Caki2 (cell line): Measurements from ENCODE around the gene PCED1B. TPM values are rescaled to one million over a fixed set of nuclear protein-coding genes. Genes with fewer than 3 reads are reported as not detected.
"Not testable (repeated sequence)": the region's sequence is repeated elsewhere in the genome, so short reads cannot be mapped to it uniquely, and the experiment has no call there.

Experiments used
- DNase-seq: peaks from one replicate; pipeline ENCODE4 v3.0.0-alpha.2; 2015; ENCODE audit warnings: low read depth
- in situ Hi-C: cut with HindIII; loops from 2 replicates; pipeline ENCODE4 v1.10.0; 2016; ENCODE audit warnings: low sequenced_read_pairs, low pct_unique_long_range_greater_than_20kb, mixed read lengths
- total RNA-seq: library from RNA; depleted of rRNA; stranded (reverse); fragments of >200 nt; shearing (Covaris generic); gene quantifications from 2 replicates; pipeline ENCODE4 v1.2.3, GENCODE V29; 2014; ENCODE audit warnings: low replicate concordance

Gene PCED1B
- total RNA-seq, 1 experiment from 2014 or later = 1.9 TPM

GRCh38 chr12:47144769-47145168 is 65.3 kb downstream of the PCED1B start:
- DNase-seq = no peak
- in situ Hi-C loops = no loop called here

- in situ Hi-C loops = no loop called here
- no peak for DNase-seq
Observed at GRCh38 chr12:47145188-47145587, 65.8 kb downstream of the PCED1B start.

DNA sequence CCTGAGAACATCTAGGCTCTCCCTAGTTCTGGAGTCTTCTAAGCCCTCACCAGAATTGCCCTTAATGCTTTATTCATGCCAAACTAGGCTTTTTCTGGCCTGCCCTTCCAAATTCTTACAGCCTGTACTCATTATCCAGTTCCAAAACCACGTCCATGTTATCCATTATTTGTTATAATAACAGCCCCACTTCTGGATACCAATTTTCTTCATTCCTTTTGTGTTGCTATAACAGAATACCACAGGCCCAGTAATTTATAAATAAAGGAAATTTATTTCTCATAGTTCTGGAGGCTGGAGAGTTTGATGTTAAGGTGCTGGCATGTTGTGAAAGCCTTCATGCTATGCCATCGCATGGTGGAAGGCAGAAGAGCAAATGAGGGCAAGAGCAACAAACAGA is 68.3 kb downstream of the PCED1B start:
- in situ Hi-C loops = no loop called here
- no peak for DNase-seq

- no peak for DNase-seq
- in situ Hi-C loops = no loop called here
Observed at GRCh38 chr12:47149146-47149545, 69.7 kb downstream of the PCED1B start.

GRCh38 chr12:47152095-47152494 is 72.7 kb downstream of the PCED1B start:
- in situ Hi-C loops = no loop called here
- DNase-seq = no peak

- DNase-seq = peak; percentile 40
- in situ Hi-C loops = no loop called here
Observed at GRCh38 chr12:47155457-47156166, 76.2 kb downstream of the PCED1B start.

DNA sequence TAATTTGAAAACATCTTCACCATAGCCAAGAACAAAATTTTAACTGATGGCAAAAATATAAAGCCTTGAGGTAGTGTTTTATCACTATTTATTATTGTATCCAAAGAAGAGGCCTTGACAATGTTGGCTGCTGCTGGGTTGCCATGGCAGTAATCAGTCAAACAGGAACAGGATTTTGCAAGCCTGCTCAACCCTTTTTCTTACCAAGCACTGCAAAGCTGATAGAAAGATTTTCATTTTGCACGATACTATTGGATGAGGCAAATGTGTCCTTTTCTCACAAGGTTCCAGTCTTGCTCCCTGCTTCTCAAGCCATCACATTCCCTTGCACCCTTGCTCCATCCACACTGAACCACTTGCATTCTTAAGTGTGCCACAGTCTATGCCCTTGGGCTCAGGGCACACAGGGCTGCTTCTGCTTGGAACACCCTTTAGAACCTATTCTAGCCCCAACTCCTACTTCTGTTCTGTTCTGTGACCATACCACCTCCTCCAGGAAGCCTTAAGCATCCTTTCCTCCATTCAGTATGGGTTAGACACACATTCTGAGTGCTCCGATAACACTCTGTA is 76.8 kb downstream of the PCED1B start:
- in situ Hi-C loops = no loop called here
- DNase-seq = no peak

- DNase-seq = no peak
- in situ Hi-C loops = no loop called here
Observed at GRCh38 chr12:47158792-47159191, 79.4 kb downstream of the PCED1B start.

DNA sequence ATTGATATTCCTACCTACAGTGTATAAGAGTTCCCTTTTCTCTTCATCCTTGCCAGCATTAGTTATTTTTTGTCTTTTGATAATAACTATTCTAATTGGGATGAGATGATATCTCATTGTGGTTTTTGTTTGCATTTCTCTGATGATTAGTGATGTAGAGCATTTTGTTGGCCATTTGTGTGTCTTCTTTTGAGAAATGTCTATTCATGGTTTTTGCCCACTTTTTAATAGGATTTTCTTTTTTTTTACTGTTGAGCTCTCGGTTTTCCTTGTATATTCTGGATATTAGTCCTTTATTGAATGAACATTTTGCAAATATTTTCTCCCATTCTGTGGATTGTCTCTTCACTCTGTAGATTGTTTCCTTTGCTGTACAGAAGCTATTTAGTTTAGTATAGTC is 79.9 kb downstream of the PCED1B start:
- in situ Hi-C loops = no loop called here
- DNase-seq = no peak

- no peak for DNase-seq
- in situ Hi-C loops = no loop called here
Observed at GRCh38 chr12:47160316-47161244, 81.2 kb downstream of the PCED1B start.

DNA sequence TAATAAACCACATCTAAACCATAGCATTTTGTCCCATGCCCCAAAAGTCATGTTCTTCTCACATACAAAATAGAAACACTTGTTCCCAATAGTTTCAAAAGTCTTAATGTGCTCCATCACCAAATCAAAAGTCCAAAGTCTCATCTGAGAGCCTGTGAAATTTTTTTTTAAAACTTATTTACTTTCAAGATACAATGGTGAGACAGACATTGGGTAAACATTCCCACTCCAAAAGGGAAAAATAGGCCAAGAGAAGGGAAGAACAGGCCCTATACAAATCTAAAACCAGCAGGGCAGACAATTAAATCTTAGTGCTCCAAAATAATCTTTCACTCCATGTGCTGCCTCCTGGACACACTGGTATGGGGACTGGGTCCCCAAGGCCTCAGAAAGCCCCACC is 84.7 kb downstream of the PCED1B start:
- no peak for DNase-seq
- in situ Hi-C loops = no loop called here

- DNase-seq = no peak
- in situ Hi-C loops = no loop called here
Observed at GRCh38 chr12:47164724-47165439, 85.5 kb downstream of the PCED1B start.

DNA sequence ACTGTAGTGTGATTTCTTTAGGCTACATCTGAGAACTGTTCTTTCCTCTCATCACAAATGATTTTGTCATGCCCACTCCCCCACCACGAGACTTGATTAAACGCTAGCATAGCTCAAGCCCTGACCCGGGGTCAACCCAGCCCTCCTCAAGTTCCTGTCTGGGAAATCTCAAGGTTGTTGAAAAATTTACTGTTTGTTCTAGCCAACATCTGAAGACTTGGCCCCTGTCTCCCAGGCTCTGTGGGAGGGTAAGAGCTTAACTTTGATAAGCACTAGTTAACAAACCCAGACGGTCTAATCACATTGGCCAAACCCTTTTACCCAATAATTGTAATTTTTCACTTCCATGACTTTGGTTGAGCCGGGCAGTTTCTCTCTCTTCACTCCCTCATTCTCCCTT is 86.5 kb downstream of the PCED1B start:
- DNase-seq = no peak
- in situ Hi-C loops = no loop called here

GRCh38 chr12:47166365-47166764 is 86.9 kb downstream of the PCED1B start:
- no peak for DNase-seq
- in situ Hi-C loops = no loop called here

GRCh38 chr12:47170281-47170680 is 90.9 kb downstream of the PCED1B start:
- in situ Hi-C loops, DNase-seq: not testable (repeated sequence)

DNA sequence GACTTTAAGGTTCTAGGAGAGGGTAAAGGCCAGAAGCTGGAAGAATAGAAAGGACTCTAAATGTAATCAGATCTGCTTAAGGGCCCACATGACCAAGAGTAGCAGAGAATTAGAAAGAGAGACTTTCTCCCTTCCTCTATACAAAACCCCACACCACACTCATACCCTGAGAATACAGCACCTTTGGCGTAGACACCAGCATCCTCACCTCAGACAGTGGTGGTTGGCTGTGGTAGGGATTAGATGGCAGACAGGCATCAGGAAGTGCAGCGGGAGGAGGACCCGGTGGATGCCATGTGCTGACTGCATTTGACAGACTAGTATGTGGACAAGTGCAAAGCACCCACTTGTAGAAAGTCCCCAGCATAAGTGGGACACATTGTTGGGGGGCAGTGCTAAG is 98.6 kb downstream of the PCED1B start:
- DNase-seq = no peak
- in situ Hi-C loops = no loop called here

DNA sequence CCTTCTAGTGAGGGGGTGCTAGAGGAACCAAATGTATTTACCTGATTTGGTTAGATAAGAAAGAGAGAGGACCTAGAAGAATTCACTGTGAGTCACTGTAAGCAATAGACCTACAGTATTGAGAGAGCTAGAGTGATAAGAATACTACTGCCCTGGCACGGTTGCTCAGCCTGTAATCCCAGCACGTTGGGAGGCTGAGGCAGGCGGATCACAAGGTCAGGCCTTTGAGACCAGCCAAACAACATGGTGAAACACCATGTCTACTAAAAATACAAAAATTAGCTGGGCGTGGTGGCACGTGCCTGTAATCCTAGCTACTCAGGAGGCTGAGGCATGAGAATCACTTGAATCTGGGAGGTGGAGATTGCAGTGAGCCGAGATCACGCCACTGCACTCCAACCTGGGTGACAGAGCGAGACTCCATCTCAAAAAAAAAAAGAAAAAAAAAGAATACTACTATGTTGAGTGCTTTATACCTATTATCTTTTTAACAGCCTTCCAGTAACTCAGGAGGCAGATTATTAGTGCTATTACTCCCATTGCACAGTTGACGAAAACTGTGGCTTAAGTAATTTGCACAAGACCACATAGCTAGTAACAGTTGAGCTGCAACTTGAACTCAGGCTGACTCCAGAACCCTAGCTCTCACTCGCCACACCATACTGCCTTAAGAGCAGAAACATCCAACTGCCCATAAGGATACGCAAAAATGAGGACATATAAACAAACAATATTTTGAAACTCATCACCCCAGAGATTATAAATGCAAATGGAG is 102.9 kb downstream of the PCED1B start:
- DNase-seq, in situ Hi-C loops: not testable (repeated sequence)

GRCh38 chr12:47184229-47184628 is 104.8 kb downstream of the PCED1B start:
- DNase-seq = no peak
- in situ Hi-C loops = no loop called here
